HCT116 (cell line): ENCODE results near the gene RANBP17. TPM values are rescaled to one million over a fixed set of nuclear protein-coding genes. Genes with fewer than 3 reads are reported as not detected.

Source experiments
- ATAC-seq: fragments of 200-7000 bp; cut with Tn5 transposase; 2 replicates; pipeline ENCODE4 v1.9.1; 2020; ENCODE audit warnings: mild to moderate bottlenecking, moderate library complexity
- BruUV-seq: library from RNA; stranded (reverse); fragments of 400-500 nt; replicated peaks from 2 replicates; lab custom pipeline; 2021; lab: Mats Ljungman, UMichigan
- CTCF ChIA-PET: fragments of 300-600 bp; sonication (Branson Sonifier 250); formaldehyde crosslinking; loops from one replicate; lab custom pipeline; 2021; ENCODE audit warnings: antibody characterized with exemption; lab: Charles Lee
- POLR2A ChIA-PET: fragments of 300-600, 350-600 bp; sonication (Branson Sonifier 250); formaldehyde crosslinking; loops from one replicate; lab custom pipeline; 2021; ENCODE audit warnings: antibody characterized with exemption; lab: Charles Lee
- RAD21 ChIA-PET, 2 experiments: fragments of 300-600 bp; sonication (Branson Sonifier 250); formaldehyde crosslinking; loops; one replicate each; lab custom pipeline; 2023; ENCODE audit warnings: low total read pairs in 2 of 2; ENCODE audit not compliant: uncharacterized antibody in 2 of 2, unreplicated experiment in 2 of 2, low non-redundant PET in 1 of 2; lab: Charles Lee
- DNase-seq: peaks from one replicate; pipeline ENCODE4 v3.0.0-alpha.2; 2010; ENCODE audit warnings: low read depth, low spot score
- H2AFZ ChIP-seq: fragments of 200-600 bp; shearing (Covaris generic), sonication (generic); 2 replicates; pipeline ENCODE4 v1.6.1; 2017; ENCODE audit warnings: low read depth, mixed run types, mixed read lengths, antibody characterized with exemption, low read length; ENCODE audit not compliant: poor library complexity, severe bottlenecking
- H3K27ac ChIP-seq: 2 replicates; pipeline ENCODE4 v1.5.1; 2012; ENCODE audit warnings: low read depth, low read length
- H3K27me3 ChIP-seq: fragments of 200-600 bp; sonication (generic); 2 replicates; pipeline ENCODE4 v1.6.1; 2016; ENCODE audit warnings: mixed run types, low read length, mixed read lengths; ENCODE audit not compliant: insufficient read depth
- H3K36me3 ChIP-seq, 2 experiments: fragments of 200-500 bp in 1 of 2; fragments of 200-600 bp in 1 of 2; sonication (Bioruptor generic) in 1 of 2; sonication (generic) in 1 of 2; 2 replicates each; pipeline versions ENCODE4 v1.5.1 to v1.6.1; 2014 to 2016; ENCODE audit warnings: low read length in 2 of 2, inconsistent platforms in 1 of 2, mixed read lengths in 1 of 2, mixed run types in 1 of 2; ENCODE audit not compliant: insufficient read depth in 2 of 2, control insufficient read depth in 1 of 2
- H3K4me1 ChIP-seq, 2 experiments: fragments of 200-600 bp in 1 of 2; sonication (generic) in 1 of 2; 2 replicates each; pipeline versions ENCODE4 v1.5.1 to v1.6.1; 2012 to 2017; ENCODE audit warnings: low read length in 2 of 2, inconsistent platforms in 1 of 2, mild to moderate bottlenecking in 1 of 2, mixed read lengths in 1 of 2, mixed run types in 1 of 2, moderate library complexity in 1 of 2; ENCODE audit not compliant: insufficient read depth in 2 of 2, control insufficient read depth in 1 of 2
- H3K4me2 ChIP-seq: fragments of 200-600 bp; sonication (generic); 2 replicates; pipeline ENCODE4 v1.6.1; 2017; ENCODE audit warnings: mixed run types, low read length, mixed read lengths
- H3K4me3 ChIP-seq, 2 experiments: fragments of 200-600 bp in 1 of 2; sonication (generic) in 1 of 2; replicated peaks in 1 of 2; 2 replicates each; pipeline ENCODE4 v1.5.1; 2011 to 2016; ENCODE audit warnings: low read length in 2 of 2, control low read depth in 1 of 2, low read depth in 1 of 2, mild to moderate bottlenecking in 1 of 2, mixed read lengths in 1 of 2, mixed run types in 1 of 2
- H3K79me2 ChIP-seq: fragments of 200-600 bp; sonication (generic); 2 replicates; pipeline ENCODE4 v1.6.1; 2017; ENCODE audit warnings: mild to moderate bottlenecking, mixed run types, low read length, moderate library complexity, mixed read lengths; ENCODE audit not compliant: insufficient read depth
- H3K9ac ChIP-seq: fragments of 200-600 bp; sonication (generic); 2 replicates; pipeline ENCODE4 v1.6.1; 2016; ENCODE audit warnings: low read length, mixed read lengths
- H3K9me2 ChIP-seq: fragments of 200-600 bp; sonication (generic), shearing (Covaris generic); 2 replicates; pipeline ENCODE4 v1.6.1; 2017; ENCODE audit warnings: mixed run types, mild to moderate bottlenecking, moderate library complexity; ENCODE audit not compliant: insufficient read depth
- H3K9me3 ChIP-seq, 2 experiments: fragments of 200-500 bp in 1 of 2; fragments of 200-600 bp in 1 of 2; sonication (Bioruptor generic) in 1 of 2; sonication (generic) in 1 of 2; 2 replicates each; pipeline ENCODE4 v1.6.1; 2014 to 2017; ENCODE audit warnings: low read length in 2 of 2, mixed read lengths in 2 of 2, inconsistent platforms in 1 of 2, low read depth in 1 of 2, mild to moderate bottlenecking in 1 of 2, mixed run types in 1 of 2, moderate library complexity in 1 of 2; ENCODE audit not compliant: control insufficient read depth in 1 of 2, insufficient read depth in 1 of 2
- H4K20me1 ChIP-seq: fragments of 200-600 bp; sonication (generic), shearing (Covaris generic); 2 replicates; pipeline ENCODE4 v1.6.1; 2017; ENCODE audit warnings: mixed run types, mild to moderate bottlenecking, moderate library complexity; ENCODE audit not compliant: insufficient read depth
- CBX3 ChIP-seq: IDR thresholded peaks from 2 replicates; pipeline ENCODE4 v1.6.1; 2012; ENCODE audit warnings: low read depth
- CEBPB ChIP-seq: IDR thresholded peaks from 2 replicates; pipeline ENCODE4 v1.6.1; 2012; ENCODE audit warnings: low read depth
- EGR1 ChIP-seq: IDR thresholded peaks from 2 replicates; pipeline ENCODE4 v1.6.1; 2012; ENCODE audit warnings: low read depth
- ELF1 ChIP-seq: IDR thresholded peaks from 2 replicates; pipeline ENCODE4 v1.6.1; 2012; ENCODE audit warnings: low read depth, borderline replicate concordance
- EZH2 ChIP-seq: fragments of 200-600 bp; sonication (generic); IDR thresholded peaks from 2 replicates; pipeline ENCODE4 v1.6.1; 2017; ENCODE audit warnings: antibody characterized with exemption, mixed run types
- EZH2phosphoT487 ChIP-seq: fragments of 200-600 bp; IDR thresholded peaks from 2 replicates; pipeline ENCODE4 v1.6.1; 2018; ENCODE audit warnings: antibody characterized with exemption, borderline replicate concordance
- JUND ChIP-seq: IDR thresholded peaks from 2 replicates; pipeline ENCODE4 v1.6.1; 2012
- POLR2A ChIP-seq: IDR thresholded peaks from 2 replicates; pipeline ENCODE4 v1.7.0; 2011; ENCODE audit warnings: borderline replicate concordance; ENCODE audit not compliant: insufficient read depth, insufficient read length; ENCODE audit errors: extremely low read depth
- POLR2AphosphoS5 ChIP-seq: IDR thresholded peaks from 2 replicates; pipeline ENCODE4 v1.6.1; 2011; ENCODE audit warnings: mild to moderate bottlenecking, low read depth, low read length, moderate library complexity
- RAD21 ChIP-seq: IDR thresholded peaks from 2 replicates; pipeline ENCODE4 v1.6.1; 2012; ENCODE audit warnings: low read depth, mild to moderate bottlenecking
- SIN3A ChIP-seq: IDR thresholded peaks from 2 replicates; pipeline ENCODE4 v1.6.1; 2012; ENCODE audit warnings: low read depth
- SP1 ChIP-seq: IDR thresholded peaks from 2 replicates; pipeline ENCODE4 v1.6.1; 2012; ENCODE audit warnings: low read depth
- TCF7L2 ChIP-seq: IDR thresholded peaks from 2 replicates; pipeline ENCODE4 v1.7.0; 2011; ENCODE audit warnings: borderline replicate concordance, inconsistent platforms; ENCODE audit not compliant: insufficient read depth, insufficient read length; ENCODE audit errors: extremely low read depth
- YY1 ChIP-seq: IDR thresholded peaks from 2 replicates; pipeline ENCODE4 v1.6.1; 2011; ENCODE audit warnings: low read length, low read depth, moderate library complexity, mild to moderate bottlenecking; ENCODE audit not compliant: insufficient replicate concordance; ENCODE audit errors: extremely low read depth
- ZNF274 ChIP-seq: fragments of 200-500 bp; sonication (Bioruptor generic); IDR thresholded peaks from 2 replicates; pipeline ENCODE4 v1.6.1; 2014; ENCODE audit warnings: mild to moderate bottlenecking, low read depth, low read length, inconsistent platforms
- intact Hi-C: fragments of 100-400 bp; cut with micrococcal nuclease; formaldehyde crosslinking; loops from 2 replicates; pipeline ENCODE4 v1.10.0; 2022
- total RNA-seq: library from RNA; stranded (reverse); gene quantifications from one replicate; pipeline ENCODE4 v1.2.1, GENCODE V29; 2021; ENCODE audit not compliant: unreplicated experiment
- TF ChIP-seq, protein P1 (sequence below): IDR thresholded peaks from 2 replicates; pipeline ENCODE4 v1.6.1; 2012
- TF ChIP-seq, protein P2 (sequence below): IDR thresholded peaks from 2 replicates; pipeline ENCODE4 v1.6.1; 2012
- TF ChIP-seq, protein P3 (sequence below): IDR thresholded peaks from 2 replicates; pipeline ENCODE4 v1.6.1; 2012; ENCODE audit warnings: low read depth
- TF ChIP-seq, protein P4 (sequence below), 3 experiments: fragments of 200-600 bp in 1 of 3; sonication (generic) in 1 of 3; IDR thresholded peaks in 2 of 3; conservative IDR thresholded peaks in 1 of 3; 2 replicates each; pipeline ENCODE4 v1.5.1; 2012 to 2017; ENCODE audit warnings: low read depth in 2 of 3, low read length in 2 of 3, antibody characterized with exemption in 1 of 3, borderline replicate concordance in 1 of 3, control low read depth in 1 of 3, mild to moderate bottlenecking in 1 of 3, mixed read lengths in 1 of 3, mixed run types in 1 of 3, moderate library complexity in 1 of 3; ENCODE audit not compliant: insufficient read depth in 1 of 3

The RANBP17 gene
- total RNA-seq, 1 experiment from 2014 or later, result 18.2 TPM

DNA sequence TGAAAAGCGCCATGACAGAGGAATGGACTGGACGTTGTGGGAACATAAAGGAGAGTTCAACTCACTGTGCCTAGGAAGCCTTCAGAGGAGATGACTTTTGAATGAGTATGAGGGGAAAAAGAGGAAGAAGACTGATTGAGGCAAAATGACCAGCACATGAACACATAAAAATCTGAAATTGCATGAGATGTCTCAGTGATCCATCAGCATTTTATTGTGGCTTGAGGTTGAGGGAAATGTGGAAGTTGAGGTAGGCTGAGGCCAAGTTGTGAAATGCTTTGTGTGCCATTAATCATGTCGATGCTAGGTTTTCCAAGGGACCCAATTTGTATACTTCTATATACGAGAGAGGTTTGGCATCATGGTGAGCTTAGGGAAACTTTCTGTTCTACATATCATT lies 306.4 kb downstream of the RANBP17 start:
- no peaks in the 10 kb centered on the region for H4K20me1 ChIP-seq
- BruUV-seq, result no TSS peak
- no peak overlapping the region for H3K4me3 ChIP-seq
- H3K4me1 ChIP-seq, result no peaks in the 10 kb centered on the region
- no peaks in the 10 kb centered on the region for H3K27me3 ChIP-seq
- TF ChIP-seq SP1 (no peak), TCF7L2 (no peak), EGR1 (no peak), CEBPB (no peak), POLR2A (no peak), JUND (no peak), EZH2 (no peak), ELF1 (no peak), ZNF274 (no peak), EZH2phosphoT487 (no peak), YY1 (no peak), SIN3A (no peak), RAD21 (no peak), POLR2AphosphoS5 (no peak), CBX3 (no peak)
- TF ChIP-seq, protein P1, sequence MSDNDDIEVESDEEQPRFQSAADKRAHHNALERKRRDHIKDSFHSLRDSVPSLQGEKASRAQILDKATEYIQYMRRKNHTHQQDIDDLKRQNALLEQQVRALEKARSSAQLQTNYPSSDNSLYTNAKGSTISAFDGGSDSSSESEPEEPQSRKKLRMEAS, result no peak
- TF ChIP-seq, protein P2, sequence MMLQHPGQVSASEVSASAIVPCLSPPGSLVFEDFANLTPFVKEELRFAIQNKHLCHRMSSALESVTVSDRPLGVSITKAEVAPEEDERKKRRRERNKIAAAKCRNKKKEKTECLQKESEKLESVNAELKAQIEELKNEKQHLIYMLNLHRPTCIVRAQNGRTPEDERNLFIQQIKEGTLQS, result no peak
- TF ChIP-seq, protein P3, sequence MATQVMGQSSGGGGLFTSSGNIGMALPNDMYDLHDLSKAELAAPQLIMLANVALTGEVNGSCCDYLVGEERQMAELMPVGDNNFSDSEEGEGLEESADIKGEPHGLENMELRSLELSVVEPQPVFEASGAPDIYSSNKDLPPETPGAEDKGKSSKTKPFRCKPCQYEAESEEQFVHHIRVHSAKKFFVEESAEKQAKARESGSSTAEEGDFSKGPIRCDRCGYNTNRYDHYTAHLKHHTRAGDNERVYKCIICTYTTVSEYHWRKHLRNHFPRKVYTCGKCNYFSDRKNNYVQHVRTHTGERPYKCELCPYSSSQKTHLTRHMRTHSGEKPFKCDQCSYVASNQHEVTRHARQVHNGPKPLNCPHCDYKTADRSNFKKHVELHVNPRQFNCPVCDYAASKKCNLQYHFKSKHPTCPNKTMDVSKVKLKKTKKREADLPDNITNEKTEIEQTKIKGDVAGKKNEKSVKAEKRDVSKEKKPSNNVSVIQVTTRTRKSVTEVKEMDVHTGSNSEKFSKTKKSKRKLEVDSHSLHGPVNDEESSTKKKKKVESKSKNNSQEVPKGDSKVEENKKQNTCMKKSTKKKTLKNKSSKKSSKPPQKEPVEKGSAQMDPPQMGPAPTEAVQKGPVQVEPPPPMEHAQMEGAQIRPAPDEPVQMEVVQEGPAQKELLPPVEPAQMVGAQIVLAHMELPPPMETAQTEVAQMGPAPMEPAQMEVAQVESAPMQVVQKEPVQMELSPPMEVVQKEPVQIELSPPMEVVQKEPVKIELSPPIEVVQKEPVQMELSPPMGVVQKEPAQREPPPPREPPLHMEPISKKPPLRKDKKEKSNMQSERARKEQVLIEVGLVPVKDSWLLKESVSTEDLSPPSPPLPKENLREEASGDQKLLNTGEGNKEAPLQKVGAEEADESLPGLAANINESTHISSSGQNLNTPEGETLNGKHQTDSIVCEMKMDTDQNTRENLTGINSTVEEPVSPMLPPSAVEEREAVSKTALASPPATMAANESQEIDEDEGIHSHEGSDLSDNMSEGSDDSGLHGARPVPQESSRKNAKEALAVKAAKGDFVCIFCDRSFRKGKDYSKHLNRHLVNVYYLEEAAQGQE, result no peak
- TF ChIP-seq, protein P4, sequence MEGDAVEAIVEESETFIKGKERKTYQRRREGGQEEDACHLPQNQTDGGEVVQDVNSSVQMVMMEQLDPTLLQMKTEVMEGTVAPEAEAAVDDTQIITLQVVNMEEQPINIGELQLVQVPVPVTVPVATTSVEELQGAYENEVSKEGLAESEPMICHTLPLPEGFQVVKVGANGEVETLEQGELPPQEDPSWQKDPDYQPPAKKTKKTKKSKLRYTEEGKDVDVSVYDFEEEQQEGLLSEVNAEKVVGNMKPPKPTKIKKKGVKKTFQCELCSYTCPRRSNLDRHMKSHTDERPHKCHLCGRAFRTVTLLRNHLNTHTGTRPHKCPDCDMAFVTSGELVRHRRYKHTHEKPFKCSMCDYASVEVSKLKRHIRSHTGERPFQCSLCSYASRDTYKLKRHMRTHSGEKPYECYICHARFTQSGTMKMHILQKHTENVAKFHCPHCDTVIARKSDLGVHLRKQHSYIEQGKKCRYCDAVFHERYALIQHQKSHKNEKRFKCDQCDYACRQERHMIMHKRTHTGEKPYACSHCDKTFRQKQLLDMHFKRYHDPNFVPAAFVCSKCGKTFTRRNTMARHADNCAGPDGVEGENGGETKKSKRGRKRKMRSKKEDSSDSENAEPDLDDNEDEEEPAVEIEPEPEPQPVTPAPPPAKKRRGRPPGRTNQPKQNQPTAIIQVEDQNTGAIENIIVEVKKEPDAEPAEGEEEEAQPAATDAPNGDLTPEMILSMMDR (IDR thresholded peaks at IDR 0.05 in 2 of 3, conservative IDR thresholded peaks at IDR 0.05 in 1 of 3; ENCODE audit: borderline replicate concordance in 1 of 3, insufficient read depth in 1 of 3, low read depth in 2 of 3, low read length in 2 of 3), result no peak
- intact Hi-C loops, result no loop called here
- H3K36me3 ChIP-seq, result no peaks in the 10 kb centered on the region
- ATAC-seq (no peak), DNase-seq (no peak)
- no peaks in the 10 kb centered on the region for H3K79me2 ChIP-seq
- no peak overlapping the region for H3K9ac ChIP-seq
- POLR2A ChIA-PET, result no interaction called here
- no peak overlapping the region for H3K27ac ChIP-seq
- H2AFZ ChIP-seq, result no peak overlapping the region
- no peak overlapping the region for H3K4me2 ChIP-seq
- RAD21 ChIA-PET, result no interaction called here
- CTCF ChIA-PET, result no interaction called here
- no peaks in the 10 kb centered on the region for H3K9me3 ChIP-seq
- no peaks in the 10 kb centered on the region for H3K9me2 ChIP-seq
